Skeletal muscle tissue (tissue), 4 donors: Measurements from ENCODE around the gene TCOF1. TPM values are rescaled to one million over a fixed set of nuclear protein-coding genes. Genes with fewer than 3 reads are reported as not detected.
A peak's percentile ranks its signal among the peaks of the same experiment; 100 is the strongest.

Experiments used
- H3K27ac ChIP-seq: one replicate; pipeline ENCODE4 v1.7.0; 2013; ENCODE audit warnings: mild to moderate bottlenecking, low read depth, low read length, inconsistent platforms
- H3K27me3 ChIP-seq, 3 donors: one replicate each; pipeline ENCODE4 v1.7.0; 2013; ENCODE audit warnings: low read length in 3 of 3; ENCODE audit not compliant: control insufficient read depth in 3 of 3, insufficient read depth in 3 of 3
- H3K36me3 ChIP-seq, 3 donors: one replicate each; pipeline ENCODE4 v1.7.0; 2013; ENCODE audit warnings: low read length in 3 of 3; ENCODE audit not compliant: control insufficient read depth in 3 of 3, insufficient read depth in 3 of 3
- H3K4me1 ChIP-seq, 3 donors: one replicate each; pipeline ENCODE4 v1.7.0; 2013; ENCODE audit warnings: low read length in 3 of 3, mild to moderate bottlenecking in 3 of 3; ENCODE audit not compliant: control insufficient read depth in 3 of 3, insufficient read depth in 3 of 3
- H3K4me3 ChIP-seq, 3 donors: one replicate each; pipeline ENCODE4 v1.7.0; 2013; ENCODE audit warnings: low read length in 3 of 3
- H3K9ac ChIP-seq, 3 donors: one replicate each; pipeline ENCODE4 v1.7.0; 2013; ENCODE audit warnings: low read length in 3 of 3, mild to moderate bottlenecking in 3 of 3, moderate library complexity in 2 of 3, low read depth in 1 of 3
- H3K9me3 ChIP-seq, 3 donors: one replicate each; pipeline ENCODE4 v1.7.0; 2013; ENCODE audit warnings: low read length in 3 of 3; ENCODE audit not compliant: control insufficient read depth in 3 of 3
- total RNA-seq: library from RNA; depleted of rRNA; stranded (reverse); fragments of >200 nt; gene quantifications from one replicate; pipeline ENCODE4 v1.2.3, GENCODE V29; 2014
- donor health status: Osteomylitis.

The TCOF1 gene, protein sequence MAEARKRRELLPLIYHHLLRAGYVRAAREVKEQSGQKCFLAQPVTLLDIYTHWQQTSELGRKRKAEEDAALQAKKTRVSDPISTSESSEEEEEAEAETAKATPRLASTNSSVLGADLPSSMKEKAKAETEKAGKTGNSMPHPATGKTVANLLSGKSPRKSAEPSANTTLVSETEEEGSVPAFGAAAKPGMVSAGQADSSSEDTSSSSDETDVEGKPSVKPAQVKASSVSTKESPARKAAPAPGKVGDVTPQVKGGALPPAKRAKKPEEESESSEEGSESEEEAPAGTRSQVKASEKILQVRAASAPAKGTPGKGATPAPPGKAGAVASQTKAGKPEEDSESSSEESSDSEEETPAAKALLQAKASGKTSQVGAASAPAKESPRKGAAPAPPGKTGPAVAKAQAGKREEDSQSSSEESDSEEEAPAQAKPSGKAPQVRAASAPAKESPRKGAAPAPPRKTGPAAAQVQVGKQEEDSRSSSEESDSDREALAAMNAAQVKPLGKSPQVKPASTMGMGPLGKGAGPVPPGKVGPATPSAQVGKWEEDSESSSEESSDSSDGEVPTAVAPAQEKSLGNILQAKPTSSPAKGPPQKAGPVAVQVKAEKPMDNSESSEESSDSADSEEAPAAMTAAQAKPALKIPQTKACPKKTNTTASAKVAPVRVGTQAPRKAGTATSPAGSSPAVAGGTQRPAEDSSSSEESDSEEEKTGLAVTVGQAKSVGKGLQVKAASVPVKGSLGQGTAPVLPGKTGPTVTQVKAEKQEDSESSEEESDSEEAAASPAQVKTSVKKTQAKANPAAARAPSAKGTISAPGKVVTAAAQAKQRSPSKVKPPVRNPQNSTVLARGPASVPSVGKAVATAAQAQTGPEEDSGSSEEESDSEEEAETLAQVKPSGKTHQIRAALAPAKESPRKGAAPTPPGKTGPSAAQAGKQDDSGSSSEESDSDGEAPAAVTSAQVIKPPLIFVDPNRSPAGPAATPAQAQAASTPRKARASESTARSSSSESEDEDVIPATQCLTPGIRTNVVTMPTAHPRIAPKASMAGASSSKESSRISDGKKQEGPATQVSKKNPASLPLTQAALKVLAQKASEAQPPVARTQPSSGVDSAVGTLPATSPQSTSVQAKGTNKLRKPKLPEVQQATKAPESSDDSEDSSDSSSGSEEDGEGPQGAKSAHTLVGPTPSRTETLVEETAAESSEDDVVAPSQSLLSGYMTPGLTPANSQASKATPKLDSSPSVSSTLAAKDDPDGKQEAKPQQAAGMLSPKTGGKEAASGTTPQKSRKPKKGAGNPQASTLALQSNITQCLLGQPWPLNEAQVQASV (N-terminal part only)
- 7.3 TPM for total RNA-seq

GRCh38 chr5:150357326-150358260 lies at the start of gene TCOF1:
Gene TCOF1 (plus strand): TSS chr5:150357697. CDS start chr5:150357747, 50 bp downstream.
- Histone ChIP-seq H3K27me3 (no peaks in the 10 kb centered on the region), H3K9ac (peak within 1 kb of the TSS; percentile 71 to 85 (median 82)), H3K4me3 (peak within 1 kb of the TSS; percentile 75 to 87 (median 80)), H3K36me3 (peaks cover 17 to 25% (median 23%) of the 10 kb centered on the region in 3 donors), H3K27ac (peak within 1 kb of the TSS; percentile 27), H3K9me3 (no peaks in the 10 kb centered on the region), H3K4me1 (peaks cover 11 to 16% (median 13%) of the 10 kb centered on the region in 3 donors)

DNA sequence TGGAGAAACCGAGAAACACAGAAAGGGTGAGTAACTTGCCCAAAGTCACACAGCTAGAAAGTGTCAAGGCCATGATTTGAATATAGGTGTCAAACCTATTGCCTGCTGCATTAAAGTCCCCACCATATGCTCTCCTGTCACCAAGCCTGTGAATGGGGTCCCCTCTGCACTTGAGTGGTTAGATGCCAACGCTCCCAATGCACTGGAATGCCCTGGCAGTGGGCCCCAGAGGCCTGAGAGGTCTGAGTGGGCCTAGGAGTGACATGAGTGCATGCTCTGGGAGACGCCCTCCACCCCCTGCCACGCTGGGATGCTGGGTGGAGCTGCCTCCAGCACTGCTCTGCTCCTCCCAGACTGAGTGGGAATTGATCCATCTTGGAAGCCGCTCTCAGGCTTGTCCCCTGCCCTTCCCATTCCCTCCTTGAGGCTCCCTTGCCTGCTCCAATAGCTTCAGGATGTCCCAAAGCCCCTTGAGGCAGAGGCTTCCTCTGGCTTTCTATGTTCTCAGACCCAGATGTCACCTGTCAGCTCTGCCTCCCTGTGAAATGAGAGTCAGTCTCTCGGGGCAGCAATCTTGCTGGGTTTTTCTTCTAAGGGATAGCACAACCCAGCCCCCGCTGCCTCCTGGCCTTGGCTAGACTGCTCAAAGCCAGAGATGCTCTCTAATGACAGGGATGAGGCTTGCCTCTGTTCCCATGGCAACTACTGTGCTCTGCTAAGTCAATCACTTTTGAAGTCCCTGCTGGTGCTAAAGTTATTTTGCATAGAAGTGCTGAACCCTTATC lies 48.2 kb upstream of the TCOF1 start:
- H3K4me1 ChIP-seq, result peaks cover 0 to 7% (median 0%) of the 10 kb centered on the region in 3 donors
- H3K27ac ChIP-seq, result no peak overlapping the region
- H3K9me3 ChIP-seq, result no peaks in the 10 kb centered on the region
- H3K27me3 ChIP-seq, result peaks cover 0 to 6% (median 0%) of the 10 kb centered on the region in 3 donors
- H3K9ac ChIP-seq, result no peak overlapping the region
- H3K36me3 ChIP-seq, result no peaks in the 10 kb centered on the region
- no peak overlapping the region for H3K4me3 ChIP-seq

- Histone ChIP-seq H3K9ac (no peak overlapping the region), H3K36me3 (no peaks in the 10 kb centered on the region), H3K9me3 (no peaks in the 10 kb centered on the region), H3K27ac (no peak overlapping the region), H3K4me1 (peaks cover 0 to 7% (median 0%) of the 10 kb centered on the region in 3 donors), H3K4me3 (no peak overlapping the region), H3K27me3 (peaks cover 0 to 4% (median 0%) of the 10 kb centered on the region in 3 donors)
Observed at GRCh38 chr5:150309886-150310239, 47.6 kb upstream of the TCOF1 start.

DNA sequence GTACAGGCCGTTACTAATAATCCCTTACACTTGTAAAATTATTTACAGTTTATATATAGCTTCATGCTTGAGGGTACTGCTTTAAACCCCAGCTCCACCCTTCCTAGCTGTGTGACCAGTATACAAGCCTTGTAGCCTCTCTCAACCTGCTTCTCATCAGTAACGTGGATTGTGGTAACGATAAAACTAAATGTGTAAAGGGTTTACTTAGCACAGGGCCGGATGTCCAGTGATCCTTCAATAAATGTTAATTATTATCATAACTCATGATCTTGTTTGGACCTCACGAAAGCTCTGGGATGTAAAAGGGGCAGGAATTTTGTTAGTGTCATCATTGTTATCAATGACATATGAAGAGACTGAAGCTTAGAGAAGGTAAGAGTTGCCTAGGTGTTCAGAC lies 47.3 kb upstream of the TCOF1 start:
- Histone ChIP-seq H3K9me3 (no peaks in the 10 kb centered on the region), H3K27me3 (peaks cover 0 to 4% (median 0%) of the 10 kb centered on the region in 3 donors), H3K4me3 (no peak overlapping the region), H3K36me3 (no peaks in the 10 kb centered on the region), H3K9ac (no peak overlapping the region), H3K27ac (no peak overlapping the region), H3K4me1 (peaks cover 0 to 7% (median 0%) of the 10 kb centered on the region in 3 donors)

- Histone ChIP-seq H3K36me3 (no peaks in the 10 kb centered on the region), H3K27ac (no peak overlapping the region), H3K9ac (no peak overlapping the region), H3K9me3 (no peaks in the 10 kb centered on the region), H3K27me3 (peaks cover 0 to 4% (median 0%) of the 10 kb centered on the region in 3 donors), H3K4me1 (peaks cover 0 to 7% (median 0%) of the 10 kb centered on the region in 3 donors), H3K4me3 (no peak overlapping the region)
Observed at GRCh38 chr5:150311015-150311692, 46.3 kb upstream of the TCOF1 start.

DNA sequence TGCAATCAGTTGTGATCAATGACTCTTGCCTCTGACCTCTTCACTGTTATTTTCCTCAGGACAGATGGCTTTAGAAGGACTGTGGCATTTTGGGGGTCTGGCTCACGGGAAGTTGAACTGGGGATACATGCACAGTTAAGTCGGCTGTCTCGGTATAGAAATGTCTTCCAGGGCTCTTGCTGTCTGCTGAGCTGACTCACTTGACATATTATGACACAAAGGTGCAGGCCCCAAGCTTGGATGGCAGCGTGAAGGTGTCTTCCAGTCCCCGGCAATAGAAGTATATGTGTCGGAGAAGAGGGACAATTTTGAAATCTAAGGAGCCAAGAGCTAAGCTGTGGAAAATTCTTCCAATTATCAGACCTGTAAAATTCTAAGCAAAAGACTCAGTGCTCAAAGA lies 45.0 kb upstream of the TCOF1 start:
- H3K4me1 ChIP-seq, result peaks cover 0 to 7% (median 0%) of the 10 kb centered on the region in 3 donors
- peaks cover 0 to 4% (median 0%) of the 10 kb centered on the region in 3 donors for H3K27me3 ChIP-seq
- no peak overlapping the region for H3K9ac ChIP-seq
- no peaks in the 10 kb centered on the region for H3K36me3 ChIP-seq
- H3K4me3 ChIP-seq, result no peak overlapping the region
- H3K9me3 ChIP-seq, result no peaks in the 10 kb centered on the region
- no peak overlapping the region for H3K27ac ChIP-seq

DNA sequence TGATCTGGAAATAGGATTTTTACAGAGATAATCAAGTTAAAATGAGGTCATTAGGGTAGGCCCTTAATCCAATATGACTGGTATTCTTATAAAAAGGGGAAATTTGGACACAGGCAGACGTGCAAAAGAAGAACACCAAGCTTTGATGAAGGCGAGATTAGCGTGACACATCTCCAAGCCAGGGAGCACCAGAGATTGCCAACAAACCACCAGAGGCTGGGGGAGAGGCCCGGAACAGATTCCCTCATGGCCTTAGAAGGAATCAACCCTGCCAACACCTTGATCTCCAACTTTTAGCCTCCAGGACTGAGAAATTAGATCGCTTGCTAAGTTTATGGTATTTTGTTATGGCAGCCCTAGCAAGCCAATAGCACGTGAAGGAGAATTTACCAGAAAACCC lies 44.0 kb upstream of the TCOF1 start:
- peaks cover 0 to 7% (median 0%) of the 10 kb centered on the region in 3 donors for H3K4me1 ChIP-seq
- H3K9ac ChIP-seq, result no peak overlapping the region
- no peak overlapping the region for H3K27ac ChIP-seq
- H3K9me3 ChIP-seq, result no peaks in the 10 kb centered on the region
- H3K36me3 ChIP-seq, result no peaks in the 10 kb centered on the region
- peaks cover 0 to 4% (median 0%) of the 10 kb centered on the region in 3 donors for H3K27me3 ChIP-seq
- H3K4me3 ChIP-seq, result no peak overlapping the region
